ENCODE results near the gene MYO9A.

- TF ChIP-seq ZNF274 (IDR thresholded peaks at IDR 0.05; ENCODE audit: low read depth, low read length) (no peak), YY1 (IDR thresholded peaks at IDR 0.05; ENCODE audit: insufficient read depth, insufficient read length) (no peak), SUZ12 (IDR thresholded peaks at IDR 0.05; ENCODE audit: extremely low read depth, insufficient read depth, insufficient read length) (no peak)
These were observed 226.9 kb downstream of the MYO9A start for GRCh38 chr15:71891026-71891425.

All from NT2/D1 (cell line).